Esophagus muscularis mucosa (tissue), 4 donors: ENCODE data around the gene SRP68. TPM values are rescaled to one million over a fixed set of nuclear protein-coding genes. Genes with fewer than 3 reads are reported as not detected.

ENCODE experiments used
- DNase-seq: peaks from one replicate; pipeline ENCODE4 v3.0.0-alpha.2; 2017; ENCODE audit errors: extremely low spot score
- H3K27ac ChIP-seq, 4 donors: fragments of 200-600 bp; sonication (generic); replicated peaks in 1 of 4; 1 replicate in 3 of 4; 2 replicates in 1 of 4; pipeline ENCODE4 v1.5.1; 2016 to 2019; ENCODE audit warnings: mild to moderate bottlenecking in 1 of 4
- H3K27me3 ChIP-seq, 4 donors: fragments of 200-600 bp; sonication (generic); one replicate each; pipeline versions ENCODE4 v1.5.1 to v1.6.0; 2016 to 2019
- H3K36me3 ChIP-seq, 4 donors: fragments of 200-600 bp; sonication (generic); one replicate each; pipeline ENCODE4 v1.5.1; 2016 to 2019
- H3K4me1 ChIP-seq, 4 donors: fragments of 200-600 bp; sonication (generic); one replicate each; pipeline ENCODE4 v1.5.1; 2016 to 2019
- H3K4me3 ChIP-seq, 4 donors: fragments of 200-600 bp; sonication (generic); 1 replicate in 2 of 4; 2 replicates in 2 of 4; pipeline ENCODE4 v1.5.1; 2016 to 2019; ENCODE audit warnings: mild to moderate bottlenecking in 4 of 4, moderate library complexity in 1 of 4
- H3K9me3 ChIP-seq, 4 donors: fragments of 200-600 bp; sonication (generic); 1 replicate in 3 of 4; 2 replicates in 1 of 4; pipeline ENCODE4 v1.5.1; 2016 to 2019
- CTCF ChIP-seq, 3 experiments: fragments of 200-600 bp in 2 of 3; fragments of 450-650 bp in 1 of 3; sonication (generic) in 2 of 3; IDR thresholded peaks; one replicate each; pipeline ENCODE4 v1.5.1; 2017 to 2019; ENCODE audit warnings: antibody characterized with exemption in 3 of 3, mild to moderate bottlenecking in 2 of 3, moderate library complexity in 1 of 3
- EP300 ChIP-seq: sonication (generic); formaldehyde crosslinking; IDR thresholded peaks from one replicate; pipeline ENCODE4 v1.6.1; 2017; ENCODE audit warnings: antibody characterized with exemption
- POLR2A ChIP-seq: fragments of 450-650 bp; IDR thresholded peaks from one replicate; pipeline ENCODE4 v1.6.1; 2017; ENCODE audit warnings: antibody characterized with exemption, moderate library complexity, mild to moderate bottlenecking, low read depth
- POLR2AphosphoS5 ChIP-seq, 2 donors: sonication (generic); formaldehyde crosslinking; IDR thresholded peaks; one replicate each; pipeline ENCODE4 v1.6.1; 2017; ENCODE audit warnings: antibody characterized with exemption in 2 of 2
- WGBS: methylation state at CpG from one replicate; pipeline ENCODE4 v1.1.5; 2018; 5-methylcytosine and 5-hydroxymethylcytosine counted together
- intact Hi-C: fragments of 100-400 bp; cut with DNase I; formaldehyde crosslinking; loops from one replicate; pipeline ENCODE4 v1.15.1; 2023
- total RNA-seq, 4 donors: library from RNA; depleted of rRNA; stranded (reverse); fragments of >200 nt; gene quantifications; one replicate each; pipeline versions ENCODE4 v1.1.0 to v1.2.1, GENCODE V29; 2016

Gene SRP68
- total RNA-seq, 4 donors from 2014 or later, result 41.9 to 56.9 (median 50.0) TPM

DNA sequence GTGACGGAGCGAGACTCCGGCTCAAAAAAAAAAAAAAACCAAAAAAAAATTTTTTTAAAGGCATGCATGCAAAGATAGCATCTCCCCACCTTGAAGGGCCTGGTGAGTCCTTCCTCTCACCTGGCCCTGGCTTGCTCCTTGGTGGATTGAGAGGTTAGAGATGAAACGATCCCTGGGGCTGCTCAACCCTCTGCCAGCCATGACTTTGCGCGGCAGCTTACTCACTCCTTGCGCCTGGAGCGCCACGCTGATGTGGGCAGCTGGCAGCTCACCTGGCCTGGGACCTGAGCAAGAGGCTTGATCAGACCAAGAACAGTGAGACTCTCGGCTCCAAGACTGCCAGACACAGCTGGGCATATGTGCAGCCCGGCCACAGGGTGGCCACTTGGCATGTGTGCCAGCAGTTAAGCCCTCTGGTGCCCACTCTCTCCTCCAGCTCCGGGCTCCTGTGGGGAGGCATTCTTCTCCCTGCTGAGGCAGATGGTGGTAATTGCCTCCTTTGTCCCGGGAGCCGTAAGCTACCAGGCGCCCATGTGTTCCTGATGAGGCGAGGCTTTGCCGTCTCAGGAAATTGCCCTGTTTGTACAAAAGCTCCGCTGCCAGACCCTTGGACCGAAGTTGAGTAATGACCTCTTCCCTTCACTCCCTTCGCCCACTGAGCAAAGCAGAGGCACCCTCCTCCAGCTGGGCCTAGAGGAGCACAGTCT, 40.1 kb downstream of the SRP68 start:
- peaks cover 6 to 22% (median 15%) of the 10 kb centered on the region in 4 donors for H3K4me1 ChIP-seq
- no peak overlapping the region for H3K27ac ChIP-seq
- H3K36me3 ChIP-seq, result no peaks in the 10 kb centered on the region
- H3K27me3 ChIP-seq, result no peaks in the 10 kb centered on the region
- DNase-seq, result no peak
- 86% methylated on average over 20 of the region's 20 CpGs for WGBS
- H3K4me3 ChIP-seq, result no peak overlapping the region
- no peaks in the 10 kb centered on the region for H3K9me3 ChIP-seq
- TF ChIP-seq POLR2A (no peak), POLR2AphosphoS5 (IDR thresholded peaks at IDR 0.05) (no peak)
- intact Hi-C loops, result no loop called here

- DNase-seq, result no peak
- 90% methylated on average over 6 of the region's 24 CpGs for WGBS
- H3K27me3 ChIP-seq, result peaks cover 0 to 4% (median 0%) of the 10 kb centered on the region in 4 donors
- no peak for TF ChIP-seq POLR2AphosphoS5 (IDR thresholded peaks at IDR 0.05)
- no peak for TF ChIP-seq CTCF (IDR thresholded peaks at IDR 0.05)
- peaks cover 0 to 4% (median 0%) of the 10 kb centered on the region in 4 donors for H3K4me1 ChIP-seq
- intact Hi-C loops, result no loop called here
- H3K27ac ChIP-seq, result no peak within 1 kb of the TSS
- no peak within 1 kb of the TSS for H3K4me3 ChIP-seq
- H3K36me3 ChIP-seq, result no peaks in the 10 kb centered on the region
- no peaks in the 10 kb centered on the region for H3K9me3 ChIP-seq
Observed at GRCh38 chr17:76027159-76027839, 45.0 kb downstream of the SRP68 start, which contains the start of gene EVPL. EVPL (minus strand) TSS chr17:76027306; CDS start chr17:76027198, 108 bp downstream.

- no peak for DNase-seq
- no peak overlapping the region for H3K4me3 ChIP-seq
- peaks cover 0 to 4% (median 0%) of the 10 kb centered on the region in 4 donors for H3K4me1 ChIP-seq
- no peak for TF ChIP-seq EP300
- no peak for TF ChIP-seq POLR2A
- no peak for TF ChIP-seq CTCF (IDR thresholded peaks at IDR 0.05)
- no peak for TF ChIP-seq POLR2AphosphoS5 (IDR thresholded peaks at IDR 0.05)
- no peak overlapping the region for H3K27ac ChIP-seq
- intact Hi-C loops, result no loop called here
- H3K27me3 ChIP-seq, result peaks cover 0 to 10% (median 0%) of the 10 kb centered on the region in 4 donors
- no peaks in the 10 kb centered on the region for H3K9me3 ChIP-seq
- no peaks in the 10 kb centered on the region for H3K36me3 ChIP-seq
- WGBS, result 75% methylated on average over 1 of the region's 15 CpGs
Observed at GRCh38 chr17:76026714-76027158, 45.6 kb downstream of the SRP68 start.

GRCh38 chr17:76025294-76025693, 47.0 kb downstream of the SRP68 start:
- Histone ChIP-seq H3K4me1 (peaks cover 0 to 4% (median 0%) of the 10 kb centered on the region in 4 donors), H3K27ac (no peak overlapping the region), H3K36me3 (no peaks in the 10 kb centered on the region), H3K4me3 (no peak overlapping the region), H3K27me3 (peaks cover 0 to 12% (median 0%) of the 10 kb centered on the region in 4 donors), H3K9me3 (no peaks in the 10 kb centered on the region)
- TF ChIP-seq CTCF (IDR thresholded peaks at IDR 0.05) (no peak), EP300 (no peak), POLR2AphosphoS5 (IDR thresholded peaks at IDR 0.05) (no peak), POLR2A (no peak)
- DNase-seq, result no peak
- WGBS, result 98% methylated on average over 8 of the region's 12 CpGs
- intact Hi-C loops, result no loop called here

GRCh38 chr17:76024353-76024752, 48.0 kb downstream of the SRP68 start:
- TF ChIP-seq CTCF (IDR thresholded peaks at IDR 0.05) (no peak), EP300 (no peak), POLR2A (no peak), POLR2AphosphoS5 (IDR thresholded peaks at IDR 0.05) (no peak)
- Histone ChIP-seq H3K36me3 (no peaks in the 10 kb centered on the region), H3K9me3 (no peaks in the 10 kb centered on the region), H3K4me1 (no peaks in the 10 kb centered on the region), H3K27ac (no peak overlapping the region), H3K4me3 (no peak overlapping the region), H3K27me3 (peaks cover 0 to 12% (median 0%) of the 10 kb centered on the region in 4 donors)
- WGBS, result 92% methylated on average over 6 of the region's 9 CpGs
- DNase-seq, result no peak
- intact Hi-C loops, result no loop called here
